Peyer's patch (tissue), 4 donors: ENCODE measurements around the gene ANTXR1. TPM values are rescaled to one million over a fixed set of nuclear protein-coding genes. Genes with fewer than 3 reads are reported as not detected.
A peak's percentile ranks its signal among the peaks of the same experiment; 100 is the strongest.
"Not testable (repeated sequence)": the region's sequence is repeated elsewhere in the genome, so short reads cannot be mapped to it uniquely, and the experiment has no call there.

ENCODE experiments used
- DNase-seq, 3 donors: peaks; one replicate each; pipeline ENCODE4 v3.0.0-alpha.2; 2017 to 2019
- H3K27ac ChIP-seq, 4 donors: fragments of 200-600 bp; sonication (generic); one replicate each; pipeline ENCODE4 v1.5.1; 2016 to 2019
- H3K27me3 ChIP-seq, 2 donors: fragments of 200-600 bp; sonication (generic); one replicate each; pipeline ENCODE4 v1.5.1; 2019
- H3K36me3 ChIP-seq, 3 donors: fragments of 200-600 bp; sonication (generic); one replicate each; pipeline ENCODE4 v1.5.1; 2016 to 2019
- H3K4me1 ChIP-seq, 4 donors: fragments of 200-600 bp; sonication (generic); one replicate each; pipeline ENCODE4 v1.5.1; 2016 to 2019
- H3K4me3 ChIP-seq, 4 donors: fragments of 200-600 bp; sonication (generic); 1 replicate in 3 of 4; 2 replicates in 1 of 4; pipeline ENCODE4 v1.5.1; 2016 to 2019; ENCODE audit warnings: mild to moderate bottlenecking in 1 of 4
- H3K9me3 ChIP-seq, 4 donors: fragments of 200-600 bp; sonication (generic); one replicate each; pipeline ENCODE4 v1.5.1; 2016 to 2019; ENCODE audit warnings: mild to moderate bottlenecking in 1 of 4
- CTCF ChIP-seq, 6 experiments: fragments of 450-650 bp in 4 of 6; fragments of 200-600 bp in 2 of 6; sonication (generic) in 1 of 6; IDR thresholded peaks; one replicate each; pipeline ENCODE4 v1.5.1; 2017 to 2019; ENCODE audit warnings: antibody characterized with exemption in 6 of 6, mild to moderate bottlenecking in 3 of 6, moderate library complexity in 1 of 6
- POLR2A ChIP-seq, 2 donors: fragments of 450-650 bp; IDR thresholded peaks; one replicate each; pipeline ENCODE4 v1.5.1; 2017; ENCODE audit warnings: antibody characterized with exemption in 2 of 2, mild to moderate bottlenecking in 2 of 2, moderate library complexity in 2 of 2
- total RNA-seq, 4 donors: library from RNA; depleted of rRNA; stranded (reverse); fragments of >200 nt; gene quantifications; one replicate each; pipeline ENCODE4 v1.1.0, GENCODE V29; 2016

ANTXR1 gene
- total RNA-seq, 4 donors from 2014 or later, result 5.4 to 39.6 (median 25.0) TPM

GRCh38 chr2:69231612-69232277 lies 218.8 kb downstream of the ANTXR1 start:
- H3K36me3 ChIP-seq, result no peaks in the 10 kb centered on the region
- DNase-seq, result no peak
- TF ChIP-seq CTCF (IDR thresholded peaks at IDR 0.05) (no peak), POLR2A (IDR thresholded peaks at IDR 0.05) (no peak)
- no peaks in the 10 kb centered on the region for H3K4me1 ChIP-seq
- H3K27me3 ChIP-seq, result no peaks in the 10 kb centered on the region
- no peak overlapping the region for H3K4me3 ChIP-seq
- H3K27ac ChIP-seq, result no peak overlapping the region
- H3K9me3 ChIP-seq, result no peaks in the 10 kb centered on the region

GRCh38 chr2:69235835-69236234 lies 222.9 kb downstream of the ANTXR1 start:
- not testable (repeated sequence) for H3K27ac ChIP-seq, H3K9me3 ChIP-seq, H3K4me3 ChIP-seq, DNase-seq, H3K36me3 ChIP-seq, H3K27me3 ChIP-seq, H3K4me1 ChIP-seq

GRCh38 chr2:69237070-69237670 lies 224.2 kb downstream of the ANTXR1 start:
- TF ChIP-seq POLR2A (IDR thresholded peaks at IDR 0.05), result no peak
- no peak for TF ChIP-seq CTCF (IDR thresholded peaks at IDR 0.05)
- H3K36me3 ChIP-seq, result no peaks in the 10 kb centered on the region
- H3K4me1 ChIP-seq, result no peaks in the 10 kb centered on the region
- H3K27me3 ChIP-seq, result no peaks in the 10 kb centered on the region
- no peak for DNase-seq
- H3K4me3 ChIP-seq, result no peak overlapping the region
- no peaks in the 10 kb centered on the region for H3K9me3 ChIP-seq
- H3K27ac ChIP-seq, result no peak overlapping the region

- TF ChIP-seq CTCF (IDR thresholded peaks at IDR 0.05), result no peak
- TF ChIP-seq POLR2A (IDR thresholded peaks at IDR 0.05), result no peak
- Histone ChIP-seq H3K4me1 (no peaks in the 10 kb centered on the region), H3K27me3 (no peaks in the 10 kb centered on the region), H3K36me3 (no peaks in the 10 kb centered on the region), H3K4me3 (no peak overlapping the region), H3K27ac (no peak overlapping the region), H3K9me3 (no peaks in the 10 kb centered on the region)
- no peak for DNase-seq
These were observed 225.6 kb downstream of the ANTXR1 start for GRCh38 chr2:69238449-69239031.

- peak overlapping the region in 1 of 4 donors; percentile 18 for H3K27ac ChIP-seq
- no peak for DNase-seq
- H3K4me1 ChIP-seq, result no peaks in the 10 kb centered on the region
- TF ChIP-seq CTCF (IDR thresholded peaks at IDR 0.05), result no peak
- no peak for TF ChIP-seq POLR2A (IDR thresholded peaks at IDR 0.05)
- no peaks in the 10 kb centered on the region for H3K27me3 ChIP-seq
- no peaks in the 10 kb centered on the region for H3K9me3 ChIP-seq
- H3K4me3 ChIP-seq, result no peak overlapping the region
- no peaks in the 10 kb centered on the region for H3K36me3 ChIP-seq
These were observed 228.1 kb downstream of the ANTXR1 start for GRCh38 chr2:69241093-69241492.
